HL-60 (cell line): ENCODE data around the gene LAMA4.

Experiments used
- DNase-seq, 2 experiments: peaks; one replicate each; pipeline ENCODE4 v3.0.0-alpha.2; 2010 to 2020; ENCODE audit warnings: low read depth in 1 of 2, low spot score in 1 of 2
- H3K27ac ChIP-seq: fragments of 250-450 bp; sonication (Bioruptor Pico); replicated peaks from 2 replicates; pipeline ENCODE4 v1.5.1; 2020; ENCODE audit warnings: mild to moderate bottlenecking, moderate library complexity
- H3K27me3 ChIP-seq: fragments of 250-450 bp; sonication (Bioruptor Pico); 2 replicates; pipeline ENCODE4 v1.5.1; 2021; ENCODE audit warnings: mild to moderate bottlenecking, moderate library complexity; ENCODE audit not compliant: insufficient read depth, poor library complexity, severe bottlenecking
- H3K4me3 ChIP-seq: replicated peaks from 2 replicates; pipeline ENCODE4 v1.5.1; 2011; ENCODE audit warnings: mild to moderate bottlenecking, control low read depth, low read length; ENCODE audit not compliant: insufficient read depth
- CTCF ChIP-seq: IDR thresholded peaks from one replicate; pipeline ENCODE4 v1.5.1; 2011; ENCODE audit warnings: low read length, control low read depth, inconsistent platforms; ENCODE audit not compliant: insufficient read depth
- GABPA ChIP-seq: IDR thresholded peaks from 2 replicates; pipeline ENCODE4 v1.6.1; 2012; ENCODE audit warnings: low read depth
- POLR2AphosphoS5 ChIP-seq: IDR thresholded peaks from 2 replicates; pipeline ENCODE4 v1.6.1; 2012; ENCODE audit warnings: low read depth
- REST ChIP-seq: IDR thresholded peaks from 2 replicates; pipeline ENCODE4 v1.6.1; 2012; ENCODE audit warnings: low read depth; ENCODE audit not compliant: insufficient replicate concordance
- SPI1 ChIP-seq: IDR thresholded peaks from 2 replicates; pipeline ENCODE4 v1.6.1; 2012; ENCODE audit warnings: low read depth, mild to moderate bottlenecking, borderline replicate concordance

Gene LAMA4

GRCh38 chr6:112173221-112173804, 81.1 kb downstream of the LAMA4 start:
- no peak for DNase-seq
- TF ChIP-seq GABPA, result no peak
- TF ChIP-seq POLR2AphosphoS5, result no peak
- TF ChIP-seq CTCF, result no peak
- no peak for TF ChIP-seq SPI1
- TF ChIP-seq REST, result no peak
- no peaks in the 10 kb centered on the region for H3K27me3 ChIP-seq
- no peak overlapping the region for H3K27ac ChIP-seq
- no peak overlapping the region for H3K4me3 ChIP-seq

- no peak overlapping the region for H3K4me3 ChIP-seq
- DNase-seq, result no peak
- TF ChIP-seq GABPA (no peak), POLR2AphosphoS5 (no peak), SPI1 (no peak), REST (no peak), CTCF (no peak)
Observed at GRCh38 chr6:112172540-112172939, 81.8 kb downstream of the LAMA4 start.

GRCh38 chr6:112169541-112169940, 84.8 kb downstream of the LAMA4 start:
- H3K27ac ChIP-seq, result no peak overlapping the region
- H3K4me3 ChIP-seq, result no peak overlapping the region
- no peak for TF ChIP-seq POLR2AphosphoS5
- no peak for TF ChIP-seq REST
- no peak for TF ChIP-seq CTCF
- no peak for TF ChIP-seq GABPA
- TF ChIP-seq SPI1, result no peak
- H3K27me3 ChIP-seq, result no peaks in the 10 kb centered on the region
- no peak for DNase-seq

More at GRCh38 chr6:112172540-112172939, 81.8 kb downstream of the LAMA4 start:
- H3K27me3 ChIP-seq, result no peaks in the 10 kb centered on the region
- H3K27ac ChIP-seq, result no peak overlapping the region
